GM12872 (cell line): Measurements from ENCODE around the gene IGF2BP3.

ENCODE experiments used
- CTCF ChIP-seq: IDR thresholded peaks from 3 replicates; pipeline ENCODE4 v1.5.1; 2011; ENCODE audit warnings: low read depth, mild to moderate bottlenecking, low read length, moderate library complexity; ENCODE audit not compliant: insufficient read depth

IGF2BP3 gene

GRCh38 chr7:23334482-23335056 is 135.7 kb downstream of the IGF2BP3 start:
- TF ChIP-seq CTCF: no peak

DNA sequence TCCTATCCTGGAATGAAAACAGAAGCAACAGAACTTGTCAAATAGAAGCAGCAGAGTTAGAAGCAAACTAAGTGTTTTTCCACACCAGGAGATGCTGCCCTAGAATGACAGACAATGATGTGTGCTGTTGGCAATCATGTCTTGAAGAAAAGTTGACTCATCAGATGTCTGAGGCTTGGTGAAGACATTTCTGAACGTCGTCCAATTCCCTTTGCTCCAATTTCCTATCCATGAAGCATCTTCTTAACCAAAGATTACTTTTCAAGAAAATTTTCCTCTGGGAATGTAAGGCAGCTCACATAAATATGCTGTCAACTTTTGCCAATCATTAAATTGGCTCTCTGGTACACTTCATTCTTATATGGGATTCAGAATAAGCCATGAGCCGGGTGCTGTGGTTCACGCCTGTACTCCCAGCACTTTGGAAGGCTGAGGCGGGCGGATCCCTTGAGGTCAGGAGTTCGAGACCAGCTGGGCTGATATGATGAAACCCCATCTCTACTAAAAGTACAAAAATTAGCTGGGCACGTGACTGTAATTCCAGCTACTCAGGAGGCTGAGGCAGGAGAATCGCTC is 136.5 kb downstream of the IGF2BP3 start:
- no peak for TF ChIP-seq CTCF

DNA sequence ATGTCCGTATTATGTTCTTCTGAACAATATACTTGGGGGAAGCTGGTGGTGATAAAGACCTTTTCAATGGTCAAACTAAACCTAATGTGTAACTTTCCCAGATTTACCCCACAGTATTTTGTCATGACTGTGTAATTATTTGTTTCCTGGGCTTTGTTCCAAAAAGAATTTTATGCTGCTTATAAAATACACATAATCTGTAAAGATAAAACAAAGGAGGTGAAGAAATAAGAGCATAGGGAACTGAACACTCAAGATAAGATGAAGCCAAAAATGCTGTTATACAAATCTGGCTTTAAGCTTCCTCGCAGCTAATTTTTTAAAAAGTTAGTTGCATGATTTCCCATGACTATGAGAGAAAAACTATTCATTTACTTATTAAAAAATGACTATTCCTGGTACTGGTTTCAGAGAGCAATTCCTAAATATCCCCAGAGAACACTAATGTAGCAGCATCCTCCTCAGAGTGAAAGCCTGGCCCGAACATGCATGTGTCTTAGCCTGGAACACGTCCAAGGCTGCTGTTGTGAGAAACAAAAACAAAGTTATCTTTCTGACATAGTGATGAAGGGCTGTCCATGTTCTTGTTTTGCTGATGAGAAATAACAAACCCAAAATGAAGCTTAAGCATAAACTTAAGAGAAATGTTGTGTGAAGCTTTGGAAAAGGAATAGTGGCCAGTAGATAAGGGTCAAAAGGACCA is 137.2 kb downstream of the IGF2BP3 start:
- TF ChIP-seq CTCF: no peak

DNA sequence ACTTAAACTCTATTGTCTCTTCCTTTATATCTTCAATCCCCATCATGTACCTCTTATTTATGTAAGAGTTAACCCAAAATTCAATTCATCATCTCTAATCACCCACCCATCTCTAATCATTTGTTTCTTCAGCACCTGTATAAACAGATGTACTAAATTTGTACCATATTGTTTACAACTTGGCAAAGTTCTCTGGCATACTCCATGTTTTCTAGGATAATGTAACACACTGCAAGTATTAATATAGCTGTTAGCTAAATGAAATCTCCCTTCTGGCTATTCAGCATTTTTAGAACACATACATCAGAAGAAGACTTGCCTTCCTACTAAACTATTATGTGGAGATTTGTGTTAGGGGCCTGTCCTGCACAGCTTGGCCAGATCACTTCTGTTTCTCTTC is 138.1 kb downstream of the IGF2BP3 start:
- TF ChIP-seq CTCF: no peak

- TF ChIP-seq CTCF: no peak
These were observed 139.2 kb downstream of the IGF2BP3 start for GRCh38 chr7:23331132-23331531.

DNA sequence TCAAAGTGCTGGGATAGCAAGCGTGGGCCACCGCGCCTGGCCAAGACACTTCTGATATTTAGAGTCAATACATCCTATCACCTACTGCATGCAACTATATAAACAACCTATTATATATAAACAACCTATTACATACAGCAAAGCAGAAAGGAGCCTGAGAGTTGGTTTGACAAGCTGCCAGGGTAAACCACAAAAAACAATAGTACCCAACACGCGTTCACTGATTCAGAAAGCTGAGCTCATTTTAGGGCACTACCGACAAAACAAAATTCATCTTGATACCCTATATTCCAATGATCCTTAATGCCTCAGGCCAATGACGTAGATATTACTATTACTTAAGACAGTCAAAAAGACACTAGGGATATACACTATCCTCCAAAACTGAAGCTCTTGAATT is 154.9 kb downstream of the IGF2BP3 start:
- no peak for TF ChIP-seq CTCF

GRCh38 chr7:23308754-23309153 is 161.5 kb downstream of the IGF2BP3 start:
- no peak for TF ChIP-seq CTCF
